Measurements from ENCODE around the gene BLOC1S6. TPM values are rescaled to one million over a fixed set of nuclear protein-coding genes. Genes with fewer than 3 reads are reported as not detected.

BLOC1S6 gene
- total RNA-seq, 1 donor, result 105 TPM

- TF ChIP-seq CTCF (IDR thresholded peaks at IDR 0.05; ENCODE audit: insufficient read depth, low read length), result no peak
- DNase-seq (ENCODE audit: low read depth), result no peak
- peak overlapping the region; percentile 31 for H3K4me3 ChIP-seq (ENCODE audit: low read depth, low read length)
Observed at GRCh38 chr15:45637141-45637540, 50.0 kb downstream of the BLOC1S6 start.

- no peak for TF ChIP-seq CTCF (IDR thresholded peaks at IDR 0.05; ENCODE audit: insufficient read depth, low read length)
- peak; percentile 97 for DNase-seq (ENCODE audit: low read depth)
- H3K4me3 ChIP-seq (ENCODE audit: low read depth, low read length), result peak overlapping the region; percentile 34
Observed at GRCh38 chr15:45637552-45638033, 50.4 kb downstream of the BLOC1S6 start.

- H3K4me3 ChIP-seq (ENCODE audit: low read depth, low read length), result no peak overlapping the region
- no peak for TF ChIP-seq CTCF (IDR thresholded peaks at IDR 0.05; ENCODE audit: insufficient read depth, low read length)
- DNase-seq (ENCODE audit: low read depth), result peak; percentile 87
Observed at GRCh38 chr15:45640616-45641015, 53.4 kb downstream of the BLOC1S6 start.

GRCh38 chr15:45641374-45641781 is 54.2 kb downstream of the BLOC1S6 start:
- no peak overlapping the region for H3K4me3 ChIP-seq (ENCODE audit: low read depth, low read length)
- TF ChIP-seq CTCF (IDR thresholded peaks at IDR 0.05; ENCODE audit: insufficient read depth, low read length), result peak; percentile 36
- DNase-seq (ENCODE audit: low read depth), result peak; percentile 94

- DNase-seq (ENCODE audit: low read depth), result peak; percentile 97
- no peak overlapping the region for H3K4me3 ChIP-seq (ENCODE audit: low read depth, low read length)
- no peak for TF ChIP-seq CTCF (IDR thresholded peaks at IDR 0.05; ENCODE audit: insufficient read depth, low read length)
Observed at GRCh38 chr15:45641999-45642932, 55.1 kb downstream of the BLOC1S6 start.

- no peak for TF ChIP-seq CTCF (IDR thresholded peaks at IDR 0.05; ENCODE audit: insufficient read depth, low read length)
- DNase-seq (ENCODE audit: low read depth), result no peak
- no peak overlapping the region for H3K4me3 ChIP-seq (ENCODE audit: low read depth, low read length)
Observed at GRCh38 chr15:45644437-45644836, 57.3 kb downstream of the BLOC1S6 start.

Measured in fibroblast of the aortic adventitia (primary cell).